OCI-LY7 (cell line): Measurements from ENCODE around the gene PHF20. TPM values are rescaled to one million over a fixed set of nuclear protein-coding genes. Genes with fewer than 3 reads are reported as not detected.

Experiments used
- BruUV-seq: library from RNA; stranded (reverse); fragments of 400-500 nt; replicated peaks from 2 replicates; lab custom pipeline; 2021; lab: Mats Ljungman, UMichigan
- CTCF ChIA-PET: fragments of 300-600 bp; sonication (Branson Sonifier 250); formaldehyde crosslinking; loops from one replicate; lab custom pipeline; 2022; ENCODE audit warnings: antibody characterized with exemption; ENCODE audit not compliant: unreplicated experiment; lab: Charles Lee
- POLR2A ChIA-PET: fragments of 300-600 bp; sonication (Branson Sonifier 250); formaldehyde crosslinking; loops from one replicate; lab custom pipeline; 2022; ENCODE audit warnings: antibody characterized with exemption; lab: Charles Lee
- DNase-seq: peaks from one replicate; pipeline ENCODE4 v3.0.0-alpha.2; 2015; ENCODE audit warnings: low spot score
- H2AFZ ChIP-seq: fragments of 200-600 bp; sonication (generic), shearing (Covaris generic); 2 replicates; pipeline ENCODE4 v1.6.1; 2014; ENCODE audit warnings: mild to moderate bottlenecking, antibody characterized with exemption, low read length, moderate library complexity
- H3K27ac ChIP-seq: fragments of 200-600 bp; sonication (generic); 2 replicates; pipeline ENCODE4 v1.5.1; 2014; ENCODE audit warnings: mixed run types, low read depth, mild to moderate bottlenecking, moderate library complexity, low read length, inconsistent platforms; ENCODE audit not compliant: poor library complexity, severe bottlenecking
- H3K36me3 ChIP-seq: fragments of 200-600 bp; sonication (generic); 2 replicates; pipeline ENCODE4 v1.6.1; 2014; ENCODE audit warnings: mild to moderate bottlenecking, antibody characterized with exemption, low read length, moderate library complexity, mixed read lengths; ENCODE audit not compliant: insufficient read depth
- H3K4me1 ChIP-seq: fragments of 200-600 bp; sonication (generic); 2 replicates; pipeline ENCODE4 v1.5.1; 2014; ENCODE audit warnings: mild to moderate bottlenecking, low read length; ENCODE audit not compliant: insufficient read depth, poor library complexity, severe bottlenecking
- H3K4me2 ChIP-seq: fragments of 200-600 bp; sonication (generic); 2 replicates; pipeline ENCODE4 v1.6.1; 2014; ENCODE audit warnings: mild to moderate bottlenecking, low read length
- H3K4me3 ChIP-seq: fragments of 200-600 bp; sonication (generic); 2 replicates; pipeline ENCODE4 v1.5.1; 2014; ENCODE audit warnings: mild to moderate bottlenecking, low read depth, low read length; ENCODE audit not compliant: poor library complexity, severe bottlenecking
- H3K79me2 ChIP-seq: fragments of 200-600 bp; sonication (generic); 2 replicates; pipeline ENCODE4 v1.6.1; 2016; ENCODE audit warnings: low read depth, mild to moderate bottlenecking, low read length, moderate library complexity, mixed read lengths; ENCODE audit not compliant: insufficient read depth
- H3K9me2 ChIP-seq: fragments of 200-600 bp; sonication (generic); 2 replicates; pipeline ENCODE4 v1.6.1; 2016; ENCODE audit warnings: mild to moderate bottlenecking, low read length, mixed read lengths; ENCODE audit not compliant: insufficient read depth
- H3K9me3 ChIP-seq: fragments of 200-600 bp; sonication (generic); 2 replicates; pipeline ENCODE4 v1.6.1; 2014; ENCODE audit warnings: mild to moderate bottlenecking, mixed run types, low read length, mixed read lengths
- H4K20me1 ChIP-seq: fragments of 200-600 bp; sonication (generic); 2 replicates; pipeline ENCODE4 v1.6.1; 2014; ENCODE audit warnings: mild to moderate bottlenecking, antibody characterized with exemption, low read length, moderate library complexity, mixed read lengths; ENCODE audit not compliant: insufficient read depth
- CTCF ChIP-seq: fragments of 200-600 bp; sonication (generic); conservative IDR thresholded peaks from 2 replicates; pipeline ENCODE4 v1.5.1; 2014; ENCODE audit warnings: mild to moderate bottlenecking, antibody characterized with exemption, low read length, moderate library complexity, mixed read lengths
- EZH2phosphoT487 ChIP-seq: fragments of 200-600 bp; sonication (generic); IDR thresholded peaks from 2 replicates; pipeline ENCODE4 v1.6.1; 2018; ENCODE audit warnings: low read depth, borderline replicate concordance, mild to moderate bottlenecking, mixed run types, antibody characterized with exemption, low read length, moderate library complexity, mixed read lengths
- intact Hi-C: fragments of 100-400 bp; cut with micrococcal nuclease; formaldehyde crosslinking; loops from one replicate; pipeline ENCODE4 v1.10.0; 2022; ENCODE audit not compliant: unreplicated experiment
- total RNA-seq, 2 experiments: library from RNA; depleted of rRNA in 1 of 2; stranded (reverse); fragments of >200 nt in 1 of 2; shearing (Covaris generic) in 1 of 2; gene quantifications; 2 replicates each; pipeline ENCODE4 v1.2.3, GENCODE V29; 2014 to 2022

The PHF20 gene
- total RNA-seq, 2 experiments from 2014 or later = 37.9 to 47.8 TPM

- intact Hi-C loops = no loop called here
- Histone ChIP-seq H4K20me1 (no peaks in the 10 kb centered on the region), H3K4me1 (no peaks in the 10 kb centered on the region), H3K36me3 (peaks cover 18% of the 10 kb centered on the region; the same call in 1 of the 2 replicates), H3K27ac (no peak overlapping the region), H3K4me2 (no peak overlapping the region), H3K4me3 (no peak overlapping the region), H3K79me2 (no peaks in the 10 kb centered on the region), H2AFZ (no peak overlapping the region), H3K9me3 (no peaks in the 10 kb centered on the region), H3K9me2 (no peaks in the 10 kb centered on the region)
- CTCF ChIA-PET = no interaction called here
- DNase-seq = no peak
- POLR2A ChIA-PET = no interaction called here
- BruUV-seq = no TSS peak
- no peak for TF ChIP-seq CTCF
- no peak for TF ChIP-seq EZH2phosphoT487
These were observed 136.2 kb downstream of the PHF20 start for GRCh38 chr20:35908007-35908406.

DNA sequence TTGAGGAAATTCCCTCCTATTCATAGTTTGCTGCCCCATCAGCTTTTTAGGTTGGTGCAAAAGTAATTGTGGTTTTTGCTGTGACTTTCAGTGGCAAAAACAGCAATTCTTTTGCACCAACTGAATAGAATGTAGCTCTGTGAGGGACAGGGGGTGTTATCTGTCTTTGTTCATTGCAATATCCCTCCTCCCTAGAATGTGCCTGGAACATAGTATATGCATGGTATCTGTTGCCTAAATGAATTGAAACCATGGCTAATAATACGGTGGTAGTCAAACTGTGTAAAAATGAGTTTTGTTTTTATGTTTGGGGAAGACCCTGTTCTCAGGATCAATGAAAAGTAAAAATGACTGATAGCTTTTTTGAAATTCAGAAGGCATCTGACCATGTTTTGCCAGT is 137.4 kb downstream of the PHF20 start:
- H3K9me2 ChIP-seq = no peaks in the 10 kb centered on the region
- H4K20me1 ChIP-seq = no peaks in the 10 kb centered on the region
- no peak overlapping the region for H2AFZ ChIP-seq
- no peak for DNase-seq
- no peak for TF ChIP-seq CTCF
- TF ChIP-seq EZH2phosphoT487 = no peak
- ChIA-PET POLR2A (interaction anchor here (0.6 to 1.0 kb wide), 2 partner anchors 16 to 817 kb away, joined by 3 to 4 read pairs; partner anchors contain the start of gene TRPC4AP), CTCF (no interaction called here)
- no peaks in the 10 kb centered on the region for H3K4me1 ChIP-seq
- peaks cover 24% of the 10 kb centered on the region for H3K36me3 ChIP-seq
- no peaks in the 10 kb centered on the region for H3K79me2 ChIP-seq
- intact Hi-C loops = no loop called here
- no peak overlapping the region for H3K4me3 ChIP-seq
- BruUV-seq = no TSS peak
- no peak overlapping the region for H3K4me2 ChIP-seq
- H3K27ac ChIP-seq = no peak overlapping the region
- no peaks in the 10 kb centered on the region for H3K9me3 ChIP-seq

DNA sequence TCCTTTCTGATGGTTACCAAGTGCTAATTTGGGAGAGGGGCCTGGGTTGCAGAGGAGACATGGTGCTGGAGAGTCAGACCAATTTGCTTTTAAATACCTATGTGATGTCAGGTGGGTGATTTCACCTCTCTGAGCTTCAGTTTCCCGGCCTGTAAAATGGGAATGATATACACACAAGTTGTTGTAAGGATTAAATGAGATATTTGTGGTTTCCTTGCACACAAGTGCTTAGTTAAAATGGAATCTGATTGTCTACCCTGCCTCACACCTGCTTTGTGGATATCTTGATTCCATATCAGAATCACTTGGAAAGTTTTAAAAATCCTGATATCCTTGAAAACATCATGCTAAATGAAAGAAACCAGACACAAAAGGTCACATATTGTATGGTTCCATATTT is 138.0 kb downstream of the PHF20 start:
- Histone ChIP-seq H3K36me3 (peaks cover 29% of the 10 kb centered on the region), H4K20me1 (no peaks in the 10 kb centered on the region)

More for the DNA sequence above, 138.0 kb downstream of the PHF20 start:
- H3K4me2 ChIP-seq = no peak overlapping the region
- H3K4me1 ChIP-seq = no peaks in the 10 kb centered on the region
- TF ChIP-seq EZH2phosphoT487 (no peak), CTCF (no peak)
- no peaks in the 10 kb centered on the region for H3K9me2 ChIP-seq
- no peaks in the 10 kb centered on the region for H3K79me2 ChIP-seq
- H2AFZ ChIP-seq = no peak overlapping the region
- no peak overlapping the region for H3K27ac ChIP-seq
- BruUV-seq = no TSS peak
- ChIA-PET CTCF (no interaction called here), POLR2A (interaction anchor here (0.6 kb wide), 2 partner anchors 19 to 1003 kb away, joined by 3 read pairs; no protein-coding TSS in a partner anchor)
- DNase-seq = no peak
- no peak overlapping the region for H3K4me3 ChIP-seq
- intact Hi-C loops = no loop called here
- H3K9me3 ChIP-seq = no peaks in the 10 kb centered on the region
